Superior temporal gyrus (tissue), 1 donor: ENCODE data around the gene MUSTN1.

Experiments used
- DNase-seq: peaks from one replicate; pipeline ENCODE4 v3.0.0-alpha.2; 2016; ENCODE audit errors: extremely low spot score

Gene MUSTN1

DNA sequence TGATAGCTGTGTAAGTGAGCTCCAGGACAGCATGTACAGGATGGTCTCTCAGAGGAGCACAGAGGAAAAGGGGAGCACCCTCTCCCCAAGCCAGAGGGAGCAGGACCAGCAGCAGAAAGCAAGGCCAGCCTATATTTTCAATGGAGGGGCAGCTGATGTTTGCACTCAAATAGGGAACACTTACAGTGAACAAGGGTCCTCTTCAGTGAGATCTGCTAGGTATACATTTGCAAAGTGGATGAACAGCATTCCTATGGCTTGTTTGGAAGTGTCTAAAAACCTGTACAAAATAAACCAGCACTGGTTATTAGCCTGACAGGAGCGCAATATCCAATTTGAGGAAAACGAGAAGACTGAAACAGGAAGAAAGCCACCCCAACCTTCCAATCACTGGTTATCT, 17.6 kb upstream of the MUSTN1 start:
- no peak for DNase-seq

GRCh38 chr3:52851348-52851747, 16.5 kb upstream of the MUSTN1 start:
- peak; percentile 52 for DNase-seq

GRCh38 chr3:52849656-52850055, 14.8 kb upstream of the MUSTN1 start:
- no peak for DNase-seq

DNA sequence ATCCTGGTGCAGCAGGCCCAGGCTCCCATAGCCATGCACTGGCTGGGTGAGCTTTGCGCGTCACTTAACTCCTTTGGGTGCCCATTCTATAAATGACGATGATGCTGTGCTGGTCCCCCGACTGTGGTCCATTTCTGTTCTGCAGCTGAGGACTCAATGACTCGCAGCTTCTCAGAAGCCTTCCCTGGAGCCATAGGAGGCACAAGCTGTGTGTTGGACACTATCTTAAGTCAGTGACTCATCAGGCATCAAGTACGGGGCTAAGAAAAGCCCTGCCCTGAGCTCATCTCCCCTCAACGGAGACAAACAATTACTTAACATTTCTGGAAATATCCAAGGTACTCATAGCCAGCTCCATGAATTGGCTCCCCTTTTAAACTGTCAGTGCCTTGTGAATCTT, 13.8 kb upstream of the MUSTN1 start:
- DNase-seq: peak; percentile 42

- no peak for DNase-seq
These were observed 12.9 kb upstream of the MUSTN1 start for GRCh38 chr3:52847726-52848125.

DNA sequence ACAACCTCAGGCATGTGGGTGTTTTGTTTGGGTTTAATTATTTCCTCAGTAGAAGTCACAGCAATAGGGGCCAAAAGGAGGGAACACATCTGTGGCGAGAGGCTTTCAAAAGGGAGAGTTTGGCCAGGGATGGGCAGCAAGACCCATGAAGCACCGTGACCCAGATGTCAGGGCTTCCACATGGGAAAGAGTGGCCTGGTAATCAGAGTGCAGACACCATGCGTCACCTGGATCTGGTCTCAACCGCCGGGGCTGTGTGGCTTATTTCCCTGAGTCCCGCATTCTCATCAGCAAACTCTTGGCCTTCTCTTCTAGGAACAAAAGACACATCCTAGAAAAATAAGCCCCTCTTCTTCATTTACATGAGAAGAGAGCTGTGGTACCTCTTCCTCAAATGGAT, 12.4 kb upstream of the MUSTN1 start:
- no peak for DNase-seq

- no peak for DNase-seq
These were observed 11.7 kb upstream of the MUSTN1 start for GRCh38 chr3:52846432-52846965.

- DNase-seq: peak; percentile 47
These were observed 11.0 kb upstream of the MUSTN1 start for GRCh38 chr3:52845691-52846431.

DNA sequence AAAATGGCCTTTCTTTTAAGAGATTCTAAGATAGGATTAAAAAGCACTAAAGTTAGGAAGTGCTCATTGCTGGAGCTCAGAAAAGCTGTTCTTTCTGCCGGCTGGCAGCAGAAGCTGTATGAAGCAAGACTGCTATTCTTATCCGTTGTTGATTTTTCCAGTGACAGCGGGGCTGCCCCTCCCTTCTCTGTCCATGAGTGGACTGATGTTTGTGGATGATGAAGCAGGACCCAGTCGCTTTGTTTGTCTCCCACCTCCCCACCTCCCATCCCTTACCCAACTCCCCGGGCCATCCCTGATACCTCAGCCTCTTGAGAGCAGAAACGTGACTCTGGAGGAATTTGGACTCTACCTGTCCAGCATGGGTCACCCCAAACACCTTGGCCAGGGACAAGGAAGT, 10.3 kb upstream of the MUSTN1 start:
- peak; percentile 79 for DNase-seq

GRCh38 chr3:52844290-52844975, 9.6 kb upstream of the MUSTN1 start:
- peak; percentile 42 for DNase-seq

DNA sequence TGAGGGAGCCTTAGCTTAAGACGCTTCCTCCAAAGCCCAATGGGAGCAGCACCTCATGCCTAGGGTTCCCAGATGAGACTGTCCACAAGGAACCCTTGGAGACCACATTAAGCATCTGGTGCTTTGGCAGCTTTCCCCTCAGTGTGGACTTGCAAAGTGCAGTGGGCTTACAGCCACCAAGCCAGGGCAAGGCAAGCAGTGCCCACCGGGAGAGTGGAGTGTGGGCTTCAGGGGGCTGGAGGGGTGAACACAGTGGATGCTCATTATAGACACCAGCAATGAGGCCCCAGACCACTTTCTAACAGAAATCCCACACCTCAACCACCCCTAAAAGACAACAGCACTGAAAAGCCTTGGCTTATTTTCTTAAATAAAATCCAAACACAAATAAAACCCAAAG, 9.1 kb upstream of the MUSTN1 start:
- DNase-seq: no peak

DNA sequence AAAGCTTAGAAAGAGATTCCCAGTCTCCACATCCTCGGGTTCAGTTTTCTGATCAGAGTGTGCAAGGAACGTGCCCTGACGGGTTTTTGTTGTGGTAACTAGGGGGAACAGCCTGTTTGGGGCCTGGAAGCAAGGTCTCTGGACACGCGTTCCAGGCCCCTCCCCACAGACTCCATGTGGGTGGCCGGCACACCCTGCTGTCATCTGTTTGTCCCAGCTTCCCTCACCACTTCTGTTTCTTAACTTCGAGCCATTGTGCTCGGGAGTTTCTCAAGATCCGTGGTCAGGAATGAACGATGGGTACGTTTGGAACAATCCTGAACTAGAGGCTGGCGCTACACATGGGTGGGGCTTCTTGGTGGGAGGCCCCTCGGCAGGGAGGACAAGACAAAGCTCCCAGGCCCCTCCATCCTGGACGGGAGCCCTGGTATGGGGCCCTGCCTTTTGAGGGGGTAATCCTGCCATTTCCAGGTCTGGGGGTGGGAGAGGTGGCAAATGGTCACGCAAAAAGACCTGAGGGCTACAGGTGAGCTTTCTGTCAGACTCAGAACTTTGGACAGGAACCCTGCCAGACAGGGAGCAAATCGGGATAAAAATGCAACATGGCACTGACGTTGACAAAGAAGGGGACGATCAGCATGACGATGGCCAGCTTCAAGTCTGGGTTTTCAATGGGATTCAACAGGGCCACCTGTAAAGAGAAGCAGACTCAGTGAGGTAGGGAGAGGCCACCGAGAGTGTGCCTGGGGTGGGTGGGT, 8.5 kb upstream of the MUSTN1 start:
- no peak for DNase-seq

GRCh38 chr3:52842424-52842823, 7.6 kb upstream of the MUSTN1 start:
- no peak for DNase-seq

DNA sequence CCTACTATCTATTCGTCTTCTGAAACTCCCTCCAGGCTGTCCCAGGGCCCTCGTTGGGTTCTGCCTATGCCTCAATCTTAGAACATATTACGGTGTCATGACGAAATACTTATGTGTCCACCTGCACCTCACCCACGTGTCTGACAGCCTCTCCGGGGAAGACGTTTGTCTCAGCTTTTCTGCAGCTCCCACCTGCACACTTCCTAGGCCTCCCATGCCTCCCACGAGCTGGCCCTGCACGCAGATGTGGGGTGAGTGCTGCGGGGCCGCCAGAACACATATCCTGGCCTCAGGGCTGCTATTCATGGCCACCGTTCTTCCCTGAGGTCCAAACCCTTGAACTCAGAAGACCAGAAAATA, 7.1 kb upstream of the MUSTN1 start:
- DNase-seq: no peak

DNA sequence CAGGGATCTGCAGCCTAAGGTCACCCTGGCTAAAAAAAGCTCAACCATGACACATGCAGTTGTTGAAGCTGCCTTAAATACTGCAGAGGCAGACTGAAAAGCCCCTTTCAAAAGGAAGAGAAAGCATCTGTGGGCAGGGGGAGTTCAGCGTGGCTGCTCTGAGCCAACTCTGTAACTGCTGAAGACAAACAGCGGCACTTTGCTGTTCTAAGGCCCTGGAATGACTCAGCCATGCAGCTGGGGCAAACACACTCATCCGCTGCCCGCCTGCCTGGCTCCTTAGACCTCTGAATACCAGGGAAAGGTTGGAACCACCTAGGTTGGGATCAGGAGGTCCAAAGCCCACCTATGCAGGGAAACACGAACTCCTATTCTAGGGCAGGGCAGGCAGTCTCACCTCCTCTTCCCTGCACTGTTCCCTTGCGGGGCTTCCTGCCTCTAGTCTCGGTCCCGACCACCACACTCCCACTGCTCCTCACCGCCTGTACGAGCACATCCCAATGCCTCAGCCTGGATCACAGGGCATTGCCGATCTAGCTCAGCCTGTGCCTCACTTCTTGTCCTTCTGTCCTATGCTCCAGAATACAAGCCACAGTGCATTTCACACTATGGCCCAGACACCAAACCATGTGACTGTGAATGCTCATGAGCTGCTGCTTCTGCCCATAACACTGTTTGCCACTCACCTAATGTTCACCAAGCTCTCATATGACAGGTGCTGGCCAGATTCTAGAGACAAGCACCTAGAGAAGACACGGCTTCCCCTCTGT, 6.6 kb upstream of the MUSTN1 start:
- no peak for DNase-seq

DNA sequence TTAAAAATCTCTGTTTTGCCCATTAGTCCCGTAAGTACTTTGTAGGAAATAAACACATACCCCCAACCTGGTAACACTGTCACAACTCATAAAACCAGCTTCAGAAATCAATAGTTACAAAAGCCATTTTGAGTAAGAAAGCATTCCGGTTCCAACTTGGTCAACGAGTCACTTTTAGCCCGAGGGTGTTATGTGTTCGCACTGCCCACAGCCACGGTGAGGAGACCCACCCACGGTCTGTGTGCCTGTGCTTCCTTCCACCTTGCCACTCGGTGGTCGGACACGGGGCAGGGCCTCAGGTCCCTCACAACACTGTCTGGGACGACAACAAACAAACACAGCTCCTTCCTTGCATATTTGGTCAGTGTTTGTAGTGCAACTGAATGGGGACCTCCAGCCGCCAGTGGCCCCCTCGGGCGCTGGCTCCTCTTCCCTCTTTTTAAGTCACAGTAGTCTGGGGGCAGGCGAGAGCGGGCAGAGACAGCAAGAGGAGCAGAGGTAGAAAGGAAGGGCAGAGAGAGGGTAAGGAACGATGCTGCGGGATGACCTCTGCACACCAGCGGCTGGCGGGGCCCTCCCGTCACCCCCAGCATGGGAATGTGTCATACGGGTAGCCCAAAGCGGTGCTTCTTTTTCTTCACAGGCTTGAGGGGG, 5.2 kb upstream of the MUSTN1 start:
- DNase-seq: no peak

GRCh38 chr3:52839268-52839575, 4.4 kb upstream of the MUSTN1 start:
- no peak for DNase-seq

DNA sequence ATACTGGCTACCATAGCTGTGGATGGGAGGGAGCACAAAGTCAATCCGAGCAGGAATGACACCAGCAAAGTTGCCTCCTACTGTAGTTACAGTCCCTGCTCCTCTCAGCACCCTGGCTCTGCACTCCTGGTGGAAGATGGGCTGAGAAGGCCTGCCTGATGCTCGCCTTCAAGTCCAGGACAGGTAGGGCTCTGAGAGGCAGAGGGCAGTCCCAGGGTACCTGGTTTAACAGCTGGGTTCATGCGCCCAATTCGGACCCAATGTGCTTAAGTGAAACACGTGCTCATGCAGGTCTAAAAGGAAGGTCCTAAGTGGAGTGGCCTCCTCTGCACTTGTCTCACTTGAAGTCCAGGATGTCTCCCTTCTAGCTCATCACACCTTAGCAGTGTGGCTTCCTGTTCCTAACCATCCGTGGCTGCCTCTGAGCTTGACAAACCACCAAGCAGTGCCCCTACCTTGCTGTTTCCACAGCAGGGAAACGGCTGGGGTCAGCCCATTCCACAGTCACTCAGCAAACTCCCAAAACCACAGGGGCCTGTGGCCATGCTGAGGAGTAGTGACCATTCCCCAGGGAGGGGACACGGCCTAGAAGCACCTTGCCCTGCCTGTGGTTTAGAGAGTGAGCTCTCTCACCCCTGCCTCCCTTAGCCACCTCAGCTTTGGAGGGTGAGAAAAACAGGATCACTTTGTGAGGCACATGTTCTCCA, 3.9 kb upstream of the MUSTN1 start:
- DNase-seq: no peak

GRCh38 chr3:52836986-52837385, 2.2 kb upstream of the MUSTN1 start:
- no peak for DNase-seq

DNA sequence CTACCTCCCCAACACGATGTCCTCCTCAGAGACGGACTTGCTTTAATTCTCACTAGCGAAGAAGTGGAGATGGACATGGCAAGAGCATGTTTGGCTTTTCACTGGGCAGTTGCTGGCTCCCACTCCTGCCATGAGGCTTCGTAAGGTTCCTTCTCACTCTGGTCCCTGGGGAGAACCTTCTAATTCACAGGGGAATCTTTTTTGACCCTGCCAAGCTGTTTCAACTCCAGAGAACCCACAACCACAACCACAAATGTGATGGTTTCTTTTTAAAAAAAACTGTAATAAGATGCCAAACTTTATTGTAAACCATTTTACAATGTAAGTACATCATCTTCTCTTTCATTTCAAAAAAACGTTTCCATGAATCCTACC, 1.6 kb upstream of the MUSTN1 start:
- no peak for DNase-seq
